Right lobe of liver (tissue), 6 donors: Measurements from ENCODE around the gene PLPPR3. TPM values are rescaled to one million over a fixed set of nuclear protein-coding genes. Genes with fewer than 3 reads are reported as not detected.

Experiments used
- ATAC-seq, 4 donors: fragments of 200-7000 bp; cut with Tn5 transposase; one replicate each; pipeline ENCODE4 v1.9.1; 2020; ENCODE audit warnings: mild to moderate bottlenecking in 4 of 4, moderate library complexity in 4 of 4
- DNase-seq, 3 donors: peaks; one replicate each; pipeline ENCODE4 v3.0.0-alpha.2; 2020
- H3K27ac ChIP-seq, 3 donors: fragments of 200-600 bp; one replicate each; pipeline ENCODE4 v1.8.0; 2022
- H3K27me3 ChIP-seq, 2 donors: fragments of 200-600 bp; one replicate each; pipeline ENCODE4 v1.8.0; 2022
- H3K36me3 ChIP-seq, 4 donors: fragments of 200-600 bp; sonication (generic) in 1 of 4; one replicate each; pipeline versions ENCODE4 v1.5.1 to v1.8.0; 2017 to 2022; ENCODE audit warnings: control low read depth in 1 of 4
- H3K4me1 ChIP-seq, 4 donors: fragments of 200-600 bp; sonication (generic) in 1 of 4; one replicate each; pipeline versions ENCODE4 v1.5.1 to v1.8.0; 2017 to 2022; ENCODE audit warnings: control low read depth in 1 of 4
- H3K4me3 ChIP-seq, 3 donors: fragments of 200-600 bp; one replicate each; pipeline ENCODE4 v1.8.0; 2022
- H3K9me3 ChIP-seq, 4 donors: fragments of 200-600 bp; sonication (generic) in 1 of 4; one replicate each; pipeline versions ENCODE4 v1.5.1 to v1.8.0; 2017 to 2022; ENCODE audit warnings: control low read depth in 1 of 4
- CTCF ChIP-seq, 4 donors: fragments of 200-600 bp in 3 of 4; fragments of 450-650 bp in 1 of 4; IDR thresholded peaks; one replicate each; pipeline versions ENCODE4 v1.5.1 to v1.8.0; 2016 to 2022; ENCODE audit warnings: antibody characterized with exemption in 4 of 4, mild to moderate bottlenecking in 2 of 4
- POLR2A ChIP-seq: fragments of 450-650 bp; IDR thresholded peaks from one replicate; pipeline ENCODE4 v1.6.1; 2017; ENCODE audit warnings: antibody characterized with exemption, mild to moderate bottlenecking
- WGBS: methylation state at CpG from one replicate; pipeline ENCODE4 v1.1.6; 2018; ENCODE audit warnings: low coverage, low lambda C conversion rate; ENCODE audit not compliant: insufficient coverage; ENCODE audit errors: missing lambda C conversion rate; 5-methylcytosine and 5-hydroxymethylcytosine counted together
- intact Hi-C, 2 donors: fragments of 100-400 bp; cut with DNase I; formaldehyde crosslinking; loops; one replicate each; pipeline versions ENCODE4 v1.11.2 to v1.14.1; 2022
- total RNA-seq, 6 experiments: library from RNA; depleted of rRNA in 2 of 6; stranded (reverse); fragments of >200 nt in 2 of 6; fragmentation: NEBNext Ultra II Directional in 3 of 6; extraction: Animal tissue kit (Norgen Biotek cat#: 25700) in 3 of 6; gene quantifications; one replicate each; pipeline versions ENCODE4 v1.1.0 to v1.2.4, GENCODE V29; 2016 to 2023
- donor health status: DM: no; HTN: yes; CAD: no.
- donor health status: DM: no; HTN: no; CAD: no.
- donor health status: DM: no; HTN: no; CAD: no.
- donor health status: DM: no; HTN: yes; CAD: no.
- donor health status: DM: no; HTN: yes; CAD: no.

Gene PLPPR3
- total RNA-seq, 6 experiments from 2014 or later = not detected

DNA sequence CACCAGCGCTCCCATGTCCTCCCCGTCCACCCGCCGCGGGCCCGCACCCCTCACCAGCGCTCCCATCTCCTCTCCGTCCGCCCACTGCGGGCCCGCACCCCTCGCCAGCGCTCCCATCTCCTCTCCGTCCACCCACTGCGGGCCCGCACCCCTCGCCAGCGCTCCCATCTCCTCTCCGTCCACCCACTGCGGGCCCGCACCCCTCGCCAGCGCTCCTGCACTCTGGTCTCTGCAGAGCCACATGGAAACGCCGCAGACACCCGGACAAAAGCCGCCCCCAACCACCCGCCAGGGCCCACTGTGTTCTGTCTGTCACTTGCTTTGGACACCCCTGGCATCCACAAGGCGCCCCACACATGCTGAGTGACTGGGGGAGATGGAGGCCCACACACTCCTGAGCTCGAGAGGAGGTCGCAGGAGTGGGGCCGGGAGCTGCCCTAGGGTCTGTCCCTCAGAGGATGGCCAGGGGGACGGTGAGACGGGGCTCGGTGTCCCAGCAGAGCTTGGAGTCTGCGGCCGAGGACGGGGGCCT lies 45.1 kb upstream of the PLPPR3 start:
- TF ChIP-seq CTCF (IDR thresholded peaks at IDR 0.05) (no peak), POLR2A (no peak)
- Histone ChIP-seq H3K27me3 (no peaks in the 10 kb centered on the region), H3K27ac (no peak overlapping the region), H3K4me3 (no peak overlapping the region), H3K36me3 (peaks cover 0 to 18% (median 2%) of the 10 kb centered on the region in 4 donors), H3K9me3 (no peaks in the 10 kb centered on the region), H3K4me1 (no peaks in the 10 kb centered on the region)
- DNase-seq = peak in 1 of 3 donors; percentile 23
- intact Hi-C loops = loop anchor here in 1 of 2 donors (5.0 to 10.0 kb wide), 2 partner anchors 50 to 102 kb away; partner anchors contain the start of gene KISS1R
- WGBS = 87% methylated on average over 29 of the region's 38 CpGs
- ATAC-seq = no peak

DNA sequence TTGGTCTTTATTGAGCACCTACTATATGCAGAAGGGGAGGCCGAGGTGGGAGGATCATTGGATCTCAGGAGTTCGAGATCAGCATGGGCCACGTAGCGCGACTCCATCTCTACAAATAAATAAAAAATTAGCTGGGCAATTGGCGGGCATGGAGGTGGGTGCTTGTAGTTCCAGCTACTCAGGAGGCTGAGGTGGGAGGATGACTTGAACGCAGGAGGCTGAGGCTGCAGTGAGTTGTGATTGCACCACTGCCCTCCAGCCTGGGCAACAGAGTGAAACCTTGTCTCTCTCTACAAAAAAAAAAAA lies 41.5 kb upstream of the PLPPR3 start:
- H3K27me3 ChIP-seq = no peaks in the 10 kb centered on the region
- peaks cover 0 to 6% (median 0%) of the 10 kb centered on the region in 4 donors for H3K36me3 ChIP-seq
- no peaks in the 10 kb centered on the region for H3K9me3 ChIP-seq
- H3K27ac ChIP-seq = no peak overlapping the region
- no peak overlapping the region for H3K4me3 ChIP-seq
- no peaks in the 10 kb centered on the region for H3K4me1 ChIP-seq
- DNase-seq (no peak), ATAC-seq (no peak)
- WGBS = 59% methylated on average over 7 of the region's 7 CpGs
- intact Hi-C loops = loop anchor here (5.0 to 10.0 kb wide), 2 partner anchors 54 to 98 kb away; partner anchors contain the start of gene KISS1R (in 1 of the 2)
- TF ChIP-seq POLR2A = no peak
- no peak for TF ChIP-seq CTCF (IDR thresholded peaks at IDR 0.05)

DNA sequence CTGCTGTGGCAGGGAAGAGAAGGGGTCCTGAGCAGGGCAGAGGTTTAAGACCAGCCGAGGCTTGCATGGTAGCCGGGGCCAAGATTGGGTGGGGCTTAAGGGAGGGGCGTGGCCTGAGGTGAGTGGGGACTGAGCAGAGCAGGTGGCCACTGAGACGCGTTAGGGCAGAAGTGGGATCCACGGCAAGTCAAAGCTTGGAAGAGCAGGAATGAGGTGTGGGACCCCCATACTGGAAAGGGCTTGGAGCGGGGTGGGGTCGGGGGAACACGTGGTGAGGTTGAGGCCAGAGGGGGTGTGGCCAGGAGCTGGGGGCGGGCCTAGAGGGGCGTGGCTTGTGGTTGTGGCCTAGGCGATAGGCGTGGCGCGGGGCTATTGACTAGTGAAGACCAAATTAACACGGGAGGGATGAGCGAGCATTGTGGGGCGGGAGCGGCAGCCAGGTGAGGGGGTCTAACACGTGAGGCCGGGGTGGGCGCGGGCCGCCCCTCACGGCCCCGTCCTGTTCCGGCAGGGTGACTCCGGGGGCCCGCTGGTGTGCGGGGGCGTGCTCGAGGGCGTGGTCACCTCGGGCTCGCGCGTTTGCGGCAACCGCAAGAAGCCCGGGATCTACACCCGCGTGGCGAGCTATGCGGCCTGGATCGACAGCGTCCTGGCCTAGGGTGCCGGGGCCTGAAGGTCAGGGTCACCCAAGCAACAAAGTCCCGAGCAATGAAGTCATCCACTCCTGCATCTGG lies 41.0 kb upstream of the PLPPR3 start:
- TF ChIP-seq CTCF (IDR thresholded peaks at IDR 0.05) (no peak), POLR2A (no peak)
- H3K36me3 ChIP-seq = peaks cover 0 to 1% (median 0%) of the 10 kb centered on the region in 4 donors
- WGBS = 5% methylated on average over 17 of the region's 48 CpGs
- no peaks in the 10 kb centered on the region for H3K9me3 ChIP-seq
- H3K27ac ChIP-seq = no peak overlapping the region
- H3K4me1 ChIP-seq = no peaks in the 10 kb centered on the region
- DNase-seq (peak in 2 of 3 donors; percentile 65 to 73), ATAC-seq (peak; percentile 20 to 43 (median 32))
- no peak overlapping the region for H3K4me3 ChIP-seq
- intact Hi-C loops = loop anchor here (5.0 to 10.0 kb wide), 2 partner anchors 55 to 98 kb away; partner anchors contain the start of gene KISS1R (in 1 of the 2)
- H3K27me3 ChIP-seq = no peaks in the 10 kb centered on the region

DNA sequence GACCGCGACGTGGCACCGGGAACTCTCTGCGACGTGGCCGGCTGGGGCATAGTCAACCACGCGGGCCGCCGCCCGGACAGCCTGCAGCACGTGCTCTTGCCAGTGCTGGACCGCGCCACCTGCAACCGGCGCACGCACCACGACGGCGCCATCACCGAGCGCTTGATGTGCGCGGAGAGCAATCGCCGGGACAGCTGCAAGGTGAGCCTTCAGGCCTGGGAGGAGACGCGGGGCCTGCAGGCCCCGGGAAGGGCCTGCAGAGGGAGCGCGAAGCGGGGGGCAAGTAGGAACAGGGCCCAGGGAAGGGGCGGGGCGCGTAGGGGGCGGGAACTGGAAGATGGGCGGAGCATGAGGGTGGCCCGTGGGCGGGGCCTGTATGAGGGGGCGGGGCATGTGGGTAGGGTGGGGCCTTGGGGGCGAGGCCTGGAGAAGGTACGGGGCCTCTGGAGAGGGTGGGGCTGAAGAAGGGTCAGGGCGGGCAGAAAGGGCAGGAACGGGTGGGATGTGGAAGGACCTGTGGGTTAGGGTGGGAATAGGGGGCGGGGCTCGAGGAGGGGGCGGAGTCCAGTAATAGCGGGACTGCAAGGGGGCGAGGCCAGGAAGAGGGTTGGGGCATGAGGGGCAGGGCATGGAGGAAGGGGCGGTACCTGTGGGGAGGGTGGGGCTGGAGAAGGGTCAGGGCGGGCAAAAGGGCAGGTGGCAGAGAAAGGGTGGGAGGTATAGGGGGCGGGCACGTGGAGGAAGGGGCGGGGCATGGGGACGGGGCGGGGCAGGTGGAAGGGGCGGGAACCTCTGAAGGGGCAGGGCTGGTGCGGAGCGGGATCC lies 40.2 kb upstream of the PLPPR3 start:
- ATAC-seq (peak; percentile 21 to 45 (median 35)), DNase-seq (peak in 1 of 3 donors; percentile 69)
- Histone ChIP-seq H3K4me1 (no peaks in the 10 kb centered on the region), H3K36me3 (no peaks in the 10 kb centered on the region), H3K27ac (no peak overlapping the region), H3K9me3 (no peaks in the 10 kb centered on the region), H3K4me3 (no peak overlapping the region), H3K27me3 (no peaks in the 10 kb centered on the region)
- TF ChIP-seq POLR2A (no peak), CTCF (IDR thresholded peaks at IDR 0.05) (no peak)
- WGBS = 20% methylated on average over 36 of the region's 60 CpGs
- intact Hi-C loops = loop anchor here (5.0 to 10.0 kb wide), 2 partner anchors 55 to 97 kb away; partner anchors contain the start of gene KISS1R (in 1 of the 2)
